LNCaP clone FGC (cell line): Measurements from ENCODE around the gene TDRD6.
"Not testable (repeated sequence)": the region's sequence is repeated elsewhere in the genome, so short reads cannot be mapped to it uniquely, and the experiment has no call there.

ENCODE experiments used
- DNase-seq: peaks from one replicate; pipeline ENCODE4 v3.0.0-alpha.2; 2011; ENCODE audit warnings: low read depth
- H3K4me3 ChIP-seq: 2 replicates; pipeline ENCODE4 v1.5.1; 2011; ENCODE audit warnings: mild to moderate bottlenecking, low read depth, low read length, control low read depth
- TF ChIP-seq, protein P1 (sequence below): IDR thresholded peaks from 2 replicates; pipeline ENCODE4 v1.5.1; 2012; ENCODE audit warnings: mild to moderate bottlenecking; ENCODE audit not compliant: control insufficient read depth, insufficient read depth; ENCODE audit errors: extremely low read depth

The TDRD6 gene, protein sequence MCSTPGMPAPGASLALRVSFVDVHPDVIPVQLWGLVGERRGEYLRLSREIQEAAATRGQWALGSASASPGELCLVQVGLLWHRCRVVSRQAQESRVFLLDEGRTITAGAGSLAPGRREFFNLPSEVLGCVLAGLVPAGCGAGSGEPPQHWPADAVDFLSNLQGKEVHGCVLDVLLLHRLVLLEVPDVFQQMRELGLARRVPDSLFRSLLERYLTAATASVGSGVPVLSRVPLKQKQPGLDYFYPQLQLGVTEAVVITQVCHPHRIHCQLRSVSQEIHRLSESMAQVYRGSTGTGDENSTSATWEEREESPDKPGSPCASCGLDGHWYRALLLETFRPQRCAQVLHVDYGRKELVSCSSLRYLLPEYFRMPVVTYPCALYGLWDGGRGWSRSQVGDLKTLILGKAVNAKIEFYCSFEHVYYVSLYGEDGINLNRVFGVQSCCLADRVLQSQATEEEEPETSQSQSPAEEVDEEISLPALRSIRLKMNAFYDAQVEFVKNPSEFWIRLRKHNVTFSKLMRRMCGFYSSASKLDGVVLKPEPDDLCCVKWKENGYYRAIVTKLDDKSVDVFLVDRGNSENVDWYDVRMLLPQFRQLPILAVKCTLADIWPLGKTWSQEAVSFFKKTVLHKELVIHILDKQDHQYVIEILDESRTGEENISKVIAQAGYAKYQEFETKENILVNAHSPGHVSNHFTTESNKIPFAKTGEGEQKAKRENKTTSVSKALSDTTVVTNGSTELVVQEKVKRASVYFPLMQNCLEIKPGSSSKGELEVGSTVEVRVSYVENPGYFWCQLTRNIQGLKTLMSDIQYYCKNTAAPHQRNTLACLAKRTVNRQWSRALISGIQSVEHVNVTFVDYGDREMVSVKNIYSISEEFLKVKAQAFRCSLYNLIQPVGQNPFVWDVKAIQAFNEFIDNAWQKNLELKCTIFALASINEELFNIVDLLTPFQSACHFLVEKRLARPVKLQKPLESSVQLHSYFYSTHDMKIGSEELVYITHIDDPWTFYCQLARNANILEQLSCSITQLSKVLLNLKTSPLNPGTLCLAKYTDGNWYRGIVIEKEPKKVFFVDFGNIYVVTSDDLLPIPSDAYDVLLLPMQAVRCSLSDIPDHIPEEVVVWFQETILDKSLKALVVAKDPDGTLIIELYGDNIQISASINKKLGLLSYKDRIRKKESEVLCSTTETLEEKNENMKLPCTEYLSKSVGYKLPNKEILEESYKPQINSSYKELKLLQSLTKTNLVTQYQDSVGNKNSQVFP (N-terminal part only)

DNA sequence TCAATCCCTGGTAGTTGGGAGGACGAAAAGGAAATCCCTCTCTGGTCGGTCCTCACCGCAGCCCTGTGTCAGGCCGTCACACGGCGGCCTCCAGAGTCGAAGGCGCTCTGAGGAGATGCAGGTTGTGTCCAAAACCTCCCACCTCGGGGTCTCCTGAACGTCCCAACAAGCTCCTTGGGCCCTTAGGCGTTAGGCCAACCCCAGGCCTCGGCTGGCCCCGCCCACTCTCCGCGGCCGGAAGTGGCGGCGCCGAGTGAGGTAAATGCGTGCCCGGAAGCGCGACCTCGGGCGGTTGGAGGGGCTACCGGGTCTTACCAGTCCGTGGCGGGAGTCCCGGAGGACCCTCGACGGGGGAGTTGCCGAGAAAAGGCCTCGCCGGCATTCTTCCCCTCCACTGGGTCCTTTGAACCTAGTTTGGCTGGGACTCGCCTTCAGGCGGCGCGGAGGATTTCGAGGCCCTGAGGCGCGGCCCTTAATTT lies at the start of gene TDRD6:
Gene TDRD6, plus strand, starts transcription at position 267 of the 479 bp plus-strand sequence. CDS start 244 bp downstream, outside the sequence.
- H3K4me3 ChIP-seq = no peak within 1 kb of the TSS
- DNase-seq = no peak
- TF ChIP-seq, protein P1, sequence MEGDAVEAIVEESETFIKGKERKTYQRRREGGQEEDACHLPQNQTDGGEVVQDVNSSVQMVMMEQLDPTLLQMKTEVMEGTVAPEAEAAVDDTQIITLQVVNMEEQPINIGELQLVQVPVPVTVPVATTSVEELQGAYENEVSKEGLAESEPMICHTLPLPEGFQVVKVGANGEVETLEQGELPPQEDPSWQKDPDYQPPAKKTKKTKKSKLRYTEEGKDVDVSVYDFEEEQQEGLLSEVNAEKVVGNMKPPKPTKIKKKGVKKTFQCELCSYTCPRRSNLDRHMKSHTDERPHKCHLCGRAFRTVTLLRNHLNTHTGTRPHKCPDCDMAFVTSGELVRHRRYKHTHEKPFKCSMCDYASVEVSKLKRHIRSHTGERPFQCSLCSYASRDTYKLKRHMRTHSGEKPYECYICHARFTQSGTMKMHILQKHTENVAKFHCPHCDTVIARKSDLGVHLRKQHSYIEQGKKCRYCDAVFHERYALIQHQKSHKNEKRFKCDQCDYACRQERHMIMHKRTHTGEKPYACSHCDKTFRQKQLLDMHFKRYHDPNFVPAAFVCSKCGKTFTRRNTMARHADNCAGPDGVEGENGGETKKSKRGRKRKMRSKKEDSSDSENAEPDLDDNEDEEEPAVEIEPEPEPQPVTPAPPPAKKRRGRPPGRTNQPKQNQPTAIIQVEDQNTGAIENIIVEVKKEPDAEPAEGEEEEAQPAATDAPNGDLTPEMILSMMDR = no peak

DNA sequence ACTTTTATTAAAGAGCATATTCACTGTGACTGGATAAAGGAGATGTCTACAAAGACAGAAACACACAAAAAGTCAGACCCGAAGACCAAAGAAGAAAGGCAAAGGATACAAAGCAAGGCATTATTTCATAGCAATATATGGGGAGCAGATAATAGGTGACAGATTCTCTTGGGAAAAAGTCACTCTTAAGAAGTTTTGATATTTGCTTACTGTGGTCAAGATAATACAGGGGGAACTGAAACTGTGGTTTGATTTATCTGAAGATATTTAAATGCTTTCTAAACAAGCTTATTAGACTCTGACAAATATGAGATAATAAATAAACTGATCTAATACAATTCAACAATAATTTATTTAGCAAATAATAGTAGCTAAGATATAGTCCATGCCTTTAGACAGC lies 49.8 kb upstream of the TDRD6 start:
- DNase-seq = no peak
- TF ChIP-seq, protein P1 = no peak
- no peak overlapping the region for H3K4me3 ChIP-seq

DNA sequence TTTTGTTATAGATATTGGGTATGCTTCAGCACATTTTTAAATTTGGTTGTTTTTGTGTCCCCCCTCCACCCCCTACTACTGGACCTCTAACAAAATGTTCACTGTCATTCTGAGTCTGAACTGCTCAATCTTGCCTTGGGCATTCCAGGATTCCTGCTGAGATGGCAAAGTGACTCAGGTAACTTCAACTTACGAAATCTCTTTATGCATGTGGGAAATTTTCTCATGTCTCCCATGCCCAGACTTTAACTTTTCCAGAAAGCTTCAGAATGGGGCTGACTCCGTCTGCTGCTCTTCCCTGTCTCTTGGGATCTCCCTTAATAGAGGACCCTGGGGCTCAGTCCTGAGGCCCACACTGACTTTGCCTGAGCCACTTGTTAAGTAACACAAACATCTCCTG lies 49.0 kb upstream of the TDRD6 start:
- TF ChIP-seq, protein P1 = no peak
- no peak overlapping the region for H3K4me3 ChIP-seq
- DNase-seq = no peak

DNA sequence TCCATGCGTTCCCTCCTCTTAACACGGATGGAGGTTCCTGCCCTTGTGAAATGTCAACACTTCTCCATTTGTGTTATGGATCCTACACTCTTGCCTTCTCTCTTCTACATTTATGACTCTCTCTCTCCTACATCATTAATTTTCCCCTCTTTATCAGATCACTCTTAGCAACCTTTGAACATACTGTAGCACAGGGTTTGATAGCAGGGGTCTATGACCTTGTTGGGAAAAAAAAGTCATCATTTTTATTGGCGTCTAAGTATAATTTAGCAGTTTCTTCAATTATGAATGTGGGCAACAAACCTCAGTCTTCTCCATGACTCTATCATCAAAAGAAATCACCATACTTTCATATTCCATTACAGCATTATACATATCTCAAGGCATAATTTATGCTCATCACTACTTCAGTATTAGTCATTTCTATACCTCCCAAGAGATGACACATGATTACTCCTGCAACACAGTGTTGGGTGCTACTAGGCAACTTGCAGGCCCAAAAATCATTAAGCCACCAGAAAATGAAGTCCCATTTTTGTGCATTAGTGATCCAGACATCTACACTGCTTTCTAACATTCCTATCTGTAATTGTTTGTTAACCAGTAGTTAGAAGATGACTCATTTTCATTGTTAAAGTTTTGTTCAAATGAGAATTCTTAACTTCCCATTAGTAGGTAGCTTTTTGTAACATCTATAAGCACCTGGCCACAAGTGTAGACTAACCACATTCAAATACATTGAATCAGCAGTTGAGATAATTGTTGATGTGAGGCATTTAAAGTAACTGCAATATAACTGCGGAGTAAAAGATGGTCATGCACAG lies 44.5 kb upstream of the TDRD6 start:
- no peak overlapping the region for H3K4me3 ChIP-seq
- TF ChIP-seq, protein P1 = no peak
- no peak for DNase-seq

DNA sequence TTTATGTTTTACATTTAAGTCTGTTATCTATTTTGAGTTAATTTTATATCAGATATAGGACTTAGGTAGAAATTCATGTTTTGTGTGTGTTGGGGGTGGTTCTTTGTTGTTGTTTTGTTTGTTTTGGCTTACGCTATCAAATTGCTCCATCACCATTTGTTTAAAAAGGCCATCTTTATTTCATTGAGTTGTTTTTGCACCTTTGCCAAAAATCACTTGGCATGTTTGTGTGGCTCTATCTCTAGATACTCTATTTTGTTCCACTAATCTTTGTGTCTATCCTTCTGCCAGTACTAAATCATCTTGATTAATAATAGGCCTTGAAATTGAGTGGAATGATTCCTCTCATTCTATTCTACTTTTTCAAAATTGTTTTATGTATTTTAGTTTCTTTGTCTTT lies 42.4 kb upstream of the TDRD6 start:
- H3K4me3 ChIP-seq = no peak overlapping the region
- TF ChIP-seq, protein P1 = no peak
- DNase-seq = peak; percentile 83

DNA sequence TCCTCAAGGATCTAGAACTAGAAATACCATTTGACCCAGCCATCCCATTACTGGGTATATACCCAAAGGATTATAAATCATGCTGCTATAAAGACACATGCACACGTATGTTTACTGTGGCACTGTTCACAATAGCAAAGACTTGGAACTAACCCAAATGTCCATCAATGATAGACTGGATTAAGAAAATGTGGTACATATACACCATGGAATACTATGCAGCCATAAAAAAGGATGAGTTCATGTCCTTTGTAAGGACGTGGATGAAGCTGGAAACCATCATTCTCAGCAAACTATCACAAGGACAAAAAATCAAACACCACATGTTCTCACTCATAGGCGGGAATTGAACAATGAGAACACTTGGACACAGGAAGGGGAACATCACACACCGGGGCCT lies 39.6 kb upstream of the TDRD6 start:
- not testable (repeated sequence) for H3K4me3 ChIP-seq, DNase-seq
